GM12878 (cell line): ENCODE measurements around the gene DNAJC17. TPM values are rescaled to one million over a fixed set of nuclear protein-coding genes. Genes with fewer than 3 reads are reported as not detected.

ENCODE experiments used
- ATAC-seq: fragments of 200-7000 bp; cut with Tn5 transposase; 3 replicates; pipeline ENCODE4 v1.9.1; 2020; ENCODE audit warnings: mild to moderate bottlenecking, moderate library complexity
- BruUV-seq: library from RNA; stranded (reverse); fragments of 400-500 nt; replicated peaks from 2 replicates; lab custom pipeline; 2021; lab: Mats Ljungman, UMichigan
- CTCF ChIA-PET: fragments of 300-600 bp; sonication (Branson Sonifier 250); formaldehyde crosslinking; extraction: SDS; loops from one replicate; lab custom pipeline; 2021; ENCODE audit warnings: inconsistent platforms; lab: Yijun Ruan, JAX
- POLR2A ChIA-PET: fragments of 350-600 bp; formaldehyde crosslinking; extraction: SDS; loops from one replicate; lab custom pipeline; 2021; ENCODE audit warnings: inconsistent platforms; lab: Charles Lee
- RAD21 ChIA-PET: fragments of 300-600 bp; sonication (Branson Sonifier 250); formaldehyde crosslinking; loops from one replicate; lab custom pipeline; 2023; ENCODE audit warnings: antibody characterized with exemption; ENCODE audit not compliant: unreplicated experiment; lab: Charles Lee
- SMC1A ChIA-PET: fragments of 300-600 bp; sonication (Branson Sonifier 250); formaldehyde crosslinking; loops from one replicate; lab custom pipeline; 2023; ENCODE audit not compliant: unreplicated experiment, uncharacterized antibody; lab: Charles Lee
- DNase-seq: peaks from one replicate; pipeline ENCODE4 v3.0.0-alpha.2; 2011; ENCODE audit warnings: low read depth, low spot score
- FAIRE-seq: peaks from 3 replicates; lab custom pipeline; 2011; peaks lifted over from hg19 to GRCh38; lab: Jason Lieb, UNC
- H2AFZ ChIP-seq: 2 replicates; pipeline ENCODE4 v1.6.0; 2011; ENCODE audit warnings: low read depth, low read length, control low read depth; ENCODE audit not compliant: control insufficient read depth
- H3K27ac ChIP-seq: 2 replicates; pipeline ENCODE4 v1.5.1; 2011; ENCODE audit warnings: control low read depth; ENCODE audit not compliant: control insufficient read depth, insufficient read depth
- H3K27me3 ChIP-seq, 2 experiments: replicated peaks in 1 of 2; 2 replicates each; pipeline versions ENCODE4 v1.6.0 to v1.6.1; 2011; ENCODE audit warnings: low read length in 1 of 2; ENCODE audit not compliant: control insufficient read depth in 2 of 2, insufficient read depth in 2 of 2
- H3K36me3 ChIP-seq, 2 experiments: 2 replicates each; pipeline ENCODE4 v1.5.1; 2011; ENCODE audit warnings: low read length in 1 of 2; ENCODE audit not compliant: control insufficient read depth in 2 of 2, insufficient read depth in 2 of 2
- H3K4me1 ChIP-seq: 2 replicates; pipeline ENCODE4 v1.6.1; 2011; ENCODE audit warnings: mild to moderate bottlenecking, low read length, moderate library complexity, mixed read lengths; ENCODE audit not compliant: control insufficient read depth, insufficient read depth
- H3K4me2 ChIP-seq: 2 replicates; pipeline ENCODE4 v1.6.0; 2011; ENCODE audit warnings: control low read depth; ENCODE audit not compliant: control insufficient read depth, insufficient read depth
- H3K4me3 ChIP-seq: fragments of 200-600 bp; sonication (generic); 2 replicates; pipeline ENCODE4 v1.5.1; 2016
- H3K79me2 ChIP-seq: 2 replicates; pipeline ENCODE4 v1.6.0; 2011; ENCODE audit warnings: low read length; ENCODE audit not compliant: control insufficient read depth, insufficient read depth
- H3K9ac ChIP-seq: 2 replicates; pipeline ENCODE4 v1.8.0; 2011; ENCODE audit warnings: low read length, control low read depth, mixed read lengths; ENCODE audit not compliant: control insufficient read depth, insufficient read depth
- H3K9me3 ChIP-seq: replicated peaks from 3 replicates; pipeline ENCODE4 v1.5.1; 2011; ENCODE audit warnings: mild to moderate bottlenecking, low read length; ENCODE audit not compliant: control insufficient read depth, insufficient read depth
- H4K20me1 ChIP-seq: 2 replicates; pipeline ENCODE4 v1.6.0; 2011; ENCODE audit not compliant: control insufficient read depth, insufficient read depth
- BCL11A ChIP-seq: IDR thresholded peaks from 2 replicates; pipeline ENCODE4 v1.6.1; 2011; ENCODE audit warnings: low read depth, low read length
- E2F4 ChIP-seq: IDR thresholded peaks from 2 replicates; pipeline ENCODE4 v1.6.1; 2012; ENCODE audit warnings: low read depth, low read length, improper control_type of control experiment
- ETV6 ChIP-seq, 2 experiments: fragments of 450-650 bp in 1 of 2; IDR thresholded peaks in 1 of 2; conservative IDR thresholded peaks in 1 of 2; 2 replicates each; pipeline ENCODE4 v1.6.1; 2014; ENCODE audit warnings: antibody characterized with exemption in 1 of 2, borderline replicate concordance in 1 of 2, low read depth in 1 of 2, mild to moderate bottlenecking in 1 of 2, moderate library complexity in 1 of 2
- FOXK2 ChIP-seq: fragments of 450-650 bp; IDR thresholded peaks from 2 replicates; pipeline ENCODE4 v1.6.1; 2017; ENCODE audit warnings: mild to moderate bottlenecking, moderate library complexity
- GABPA ChIP-seq: IDR thresholded peaks from 2 replicates; pipeline ENCODE4 v1.6.1; 2014; ENCODE audit warnings: antibody characterized with exemption, low read depth, mild to moderate bottlenecking, inconsistent platforms
- HCFC1 ChIP-seq: fragments of 150-350 bp; IDR thresholded peaks from 2 replicates; pipeline ENCODE4 v1.6.1; 2014; ENCODE audit warnings: low read length
- NBN ChIP-seq: fragments of 450-650 bp; IDR thresholded peaks from 2 replicates; pipeline ENCODE4 v1.6.1; 2016
- NFXL1 ChIP-seq: fragments of 450-650 bp; IDR thresholded peaks from 2 replicates; pipeline ENCODE4 v1.6.1; 2017; ENCODE audit warnings: antibody characterized with exemption, mild to moderate bottlenecking, borderline replicate concordance
- POLR2A ChIP-seq: IDR thresholded peaks from 2 replicates; pipeline ENCODE4 v1.6.1; 2011; ENCODE audit warnings: low read depth, mild to moderate bottlenecking, low read length
- POLR2AphosphoS5 ChIP-seq: IDR thresholded peaks from 2 replicates; pipeline ENCODE4 v1.6.1; 2011; ENCODE audit warnings: mild to moderate bottlenecking, low read length, inconsistent platforms
- RFX5 ChIP-seq: IDR thresholded peaks from 2 replicates; pipeline ENCODE4 v1.6.1; 2011; ENCODE audit warnings: low read depth, low read length, improper control_type of control experiment
- SMARCA5 ChIP-seq: fragments of 450-650 bp; IDR thresholded peaks from 2 replicates; pipeline ENCODE4 v1.6.1; 2017; ENCODE audit warnings: mild to moderate bottlenecking
- SP1 ChIP-seq: IDR thresholded peaks from one replicate; pipeline ENCODE4 v1.6.1; 2011; ENCODE audit warnings: low read depth, low read length
- YY1 ChIP-seq: IDR thresholded peaks from 2 replicates; pipeline ENCODE4 v1.6.1; 2011; ENCODE audit warnings: low read depth, mild to moderate bottlenecking, low read length
- WGBS: methylation state at CpG from one replicate; pipeline ENCODE4 v1.1.6; 2016; ENCODE audit warnings: low lambda C conversion rate; ENCODE audit not compliant: insufficient replicate concordance, insufficient coverage; ENCODE audit errors: missing lambda C conversion rate; 5-methylcytosine and 5-hydroxymethylcytosine counted together
- in situ Hi-C: fragments of 300-500 bp; cut with MboI; formaldehyde crosslinking; loops from 9 replicates; pipeline ENCODE4 v1.14.3; 2018; ENCODE audit warnings: mixed read lengths
- intact Hi-C: fragments of 100-400 bp; cut with micrococcal nuclease; formaldehyde crosslinking; loops from one replicate; pipeline ENCODE4 v1.14.2; 2022; ENCODE audit not compliant: unreplicated experiment
- polyA plus RNA-seq, 11 experiments: library from polyadenylated mRNA; depleted of rRNA in 4 of 11; unstranded in 6 of 11; stranded (reverse) in 5 of 11; fragments of >200 nt; fragmentation: Nextera tagmentation in 4 of 11; fragmentation: Illumina TruSeq in 1 of 11; extraction: Ambion mirVana in 4 of 11; extraction: Trizol in 1 of 11; gene quantifications; 1 replicate in 1 of 11; 2 replicates in 10 of 11; pipeline versions ENCODE4 v1.2.1 to v1.2.3, GENCODE V29; 2011 to 2016; ENCODE audit warnings: inconsistent platforms in 2 of 11, missing spikeins in 2 of 11, low read depth in 1 of 11
- total RNA-seq, 4 experiments: library from RNA; depleted of rRNA in 3 of 4; stranded (reverse); fragments of >200 nt in 3 of 4; fragmentation: Illumina TruSeq in 1 of 4; extraction: Trizol in 1 of 4; gene quantifications; 2 replicates each; pipeline versions ENCODE4 v1.2.1 to v1.2.3, GENCODE V29; 2013 to 2021
- TF ChIP-seq, protein P1 (sequence below): fragments of 450-650 bp; IDR thresholded peaks from 2 replicates; pipeline ENCODE4 v1.6.1; 2016; ENCODE audit warnings: mild to moderate bottlenecking, moderate library complexity, borderline replicate concordance

DNAJC17 gene
- total and polyA plus RNA-seq, 10 of the 15 experiments (the other 5 are each of a cell fraction or from before 2014, with no cell fraction given): 6.1 to 62.8 (median 45.4) TPM

DNA sequence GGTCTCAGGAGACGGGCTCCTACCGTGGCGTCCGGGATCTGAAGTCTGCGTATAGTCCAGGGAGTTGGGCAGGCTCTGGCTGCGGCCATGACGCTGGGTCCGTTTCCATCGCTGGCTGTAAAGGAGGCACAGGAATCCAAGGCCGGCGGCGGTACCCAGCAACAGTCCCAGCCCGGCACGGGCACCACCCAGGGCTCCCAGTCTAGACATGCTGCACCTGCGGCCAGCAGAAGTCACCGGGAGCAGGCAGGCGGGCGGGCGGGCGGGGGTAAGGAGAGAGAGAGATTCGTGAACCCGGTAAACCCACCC, 52.7 kb downstream of the DNAJC17 start:
- SMC1A ChIA-PET: no interaction called here
- peaks cover 3 to 8% of the 10 kb centered on the region in 2 experiments; a peak in 3 of 4 replicates for H3K36me3 ChIP-seq
- CTCF ChIA-PET: interaction anchor here (1.4 to 1.7 kb wide), 3 partner anchors 10 to 16 kb away, joined by 4 read pairs; partner anchors contain the start of genes C15orf62 and GCHFR
- H3K4me1 ChIP-seq: peaks cover 3% of the 10 kb centered on the region
- RAD21 ChIA-PET: interaction anchor here (0.7 kb wide), 2 partner anchors 118 to 1365 kb away, joined by 4 to 5 read pairs; no protein-coding TSS in a partner anchor
- peaks cover 21% of the 10 kb centered on the region for H3K79me2 ChIP-seq
- ATAC-seq (peak; percentile 45), DNase-seq (no peak), FAIRE-seq (no peak)
- H3K9ac ChIP-seq: peak overlapping the region; percentile 86
- no peaks in the 10 kb centered on the region for H4K20me1 ChIP-seq
- no peaks in the 10 kb centered on the region for H3K9me3 ChIP-seq
- H3K27me3 ChIP-seq: no peaks in the 10 kb centered on the region
- BruUV-seq: no TSS peak
- peak overlapping the region; percentile 78 for H3K27ac ChIP-seq
- intact Hi-C loops (loop anchor here (5.0 kb wide), 1 partner anchor 138 kb away; the partner anchor contains the start of gene VPS18), in situ Hi-C loops (loop anchor here (5.0 kb wide), 1 partner anchor 57 kb away; the partner anchor contains the start of gene RAD51)
- H3K4me2 ChIP-seq: peak overlapping the region; percentile 83
- POLR2A ChIA-PET: no interaction called here
- 1% methylated on average over 21 of the region's 22 CpGs for WGBS
- TF ChIP-seq E2F4: no peak
- TF ChIP-seq, protein P1, sequence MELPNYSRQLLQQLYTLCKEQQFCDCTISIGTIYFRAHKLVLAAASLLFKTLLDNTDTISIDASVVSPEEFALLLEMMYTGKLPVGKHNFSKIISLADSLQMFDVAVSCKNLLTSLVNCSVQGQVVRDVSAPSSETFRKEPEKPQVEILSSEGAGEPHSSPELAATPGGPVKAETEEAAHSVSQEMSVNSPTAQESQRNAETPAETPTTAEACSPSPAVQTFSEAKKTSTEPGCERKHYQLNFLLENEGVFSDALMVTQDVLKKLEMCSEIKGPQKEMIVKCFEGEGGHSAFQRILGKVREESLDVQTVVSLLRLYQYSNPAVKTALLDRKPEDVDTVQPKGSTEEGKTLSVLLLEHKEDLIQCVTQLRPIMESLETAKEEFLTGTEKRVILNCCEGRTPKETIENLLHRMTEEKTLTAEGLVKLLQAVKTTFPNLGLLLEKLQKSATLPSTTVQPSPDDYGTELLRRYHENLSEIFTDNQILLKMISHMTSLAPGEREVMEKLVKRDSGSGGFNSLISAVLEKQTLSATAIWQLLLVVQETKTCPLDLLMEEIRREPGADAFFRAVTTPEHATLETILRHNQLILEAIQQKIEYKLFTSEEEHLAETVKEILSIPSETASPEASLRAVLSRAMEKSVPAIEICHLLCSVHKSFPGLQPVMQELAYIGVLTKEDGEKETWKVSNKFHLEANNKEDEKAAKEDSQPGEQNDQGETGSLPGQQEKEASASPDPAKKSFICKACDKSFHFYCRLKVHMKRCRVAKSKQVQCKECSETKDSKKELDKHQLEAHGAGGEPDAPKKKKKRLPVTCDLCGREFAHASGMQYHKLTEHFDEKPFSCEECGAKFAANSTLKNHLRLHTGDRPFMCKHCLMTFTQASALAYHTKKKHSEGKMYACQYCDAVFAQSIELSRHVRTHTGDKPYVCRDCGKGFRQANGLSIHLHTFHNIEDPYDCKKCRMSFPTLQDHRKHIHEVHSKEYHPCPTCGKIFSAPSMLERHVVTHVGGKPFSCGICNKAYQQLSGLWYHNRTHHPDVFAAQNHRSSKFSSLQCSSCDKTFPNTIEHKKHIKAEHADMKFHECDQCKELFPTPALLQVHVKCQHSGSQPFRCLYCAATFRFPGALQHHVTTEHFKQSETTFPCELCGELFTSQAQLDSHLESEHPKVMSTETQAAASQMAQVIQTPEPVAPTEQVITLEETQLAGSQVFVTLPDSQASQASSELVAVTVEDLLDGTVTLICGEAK: no peak
- TF ChIP-seq SMARCA5: 0 out of 2 replicates have a peak, but pooled peaks have one; percentile 32
- TF ChIP-seq FOXK2: 0 out of 2 replicates have a peak, but pooled peaks have one; percentile 4
- TF ChIP-seq GABPA: no peak
- no peak for TF ChIP-seq HCFC1
- 0 out of 2 replicates have a peak, but pooled peaks have one; percentile 41 for TF ChIP-seq YY1
- no peak for TF ChIP-seq ETV6 (conservative IDR thresholded peaks at IDR 0.05 in 1 of 2, IDR thresholded peaks at IDR 0.05 in 1 of 2; ENCODE audit: borderline replicate concordance in 1 of 2, low read depth in 1 of 2)
- TF ChIP-seq POLR2AphosphoS5: no peak
- no peak for TF ChIP-seq RFX5
- TF ChIP-seq NFXL1: no peak
- TF ChIP-seq POLR2A: no peak
- no peak for TF ChIP-seq BCL11A
- TF ChIP-seq NBN: no peak
- TF ChIP-seq SP1: no peak
- peak overlapping the region; percentile 91 for H3K4me3 ChIP-seq
- H2AFZ ChIP-seq: peak overlapping the region; percentile 54
